GM21528 (cell line): ENCODE results near the gene F2RL2.
A peak's percentile ranks its signal among the peaks of the same experiment; 100 is the strongest.

Experiments
- ATAC-seq: cut with Tn5 transposase; IDR thresholded peaks from one replicate; pipeline ENCODE4 v1.9.1; 2021; ENCODE audit warnings: mild to moderate bottlenecking, moderate library complexity; ENCODE audit not compliant: unreplicated experiment, low FRiP score

F2RL2 gene

GRCh38 chr5:76586531-76586930, 36.7 kb downstream of the F2RL2 start:
- no peak for ATAC-seq

- no peak for ATAC-seq
These were observed 37.4 kb downstream of the F2RL2 start for GRCh38 chr5:76585783-76586217.

DNA sequence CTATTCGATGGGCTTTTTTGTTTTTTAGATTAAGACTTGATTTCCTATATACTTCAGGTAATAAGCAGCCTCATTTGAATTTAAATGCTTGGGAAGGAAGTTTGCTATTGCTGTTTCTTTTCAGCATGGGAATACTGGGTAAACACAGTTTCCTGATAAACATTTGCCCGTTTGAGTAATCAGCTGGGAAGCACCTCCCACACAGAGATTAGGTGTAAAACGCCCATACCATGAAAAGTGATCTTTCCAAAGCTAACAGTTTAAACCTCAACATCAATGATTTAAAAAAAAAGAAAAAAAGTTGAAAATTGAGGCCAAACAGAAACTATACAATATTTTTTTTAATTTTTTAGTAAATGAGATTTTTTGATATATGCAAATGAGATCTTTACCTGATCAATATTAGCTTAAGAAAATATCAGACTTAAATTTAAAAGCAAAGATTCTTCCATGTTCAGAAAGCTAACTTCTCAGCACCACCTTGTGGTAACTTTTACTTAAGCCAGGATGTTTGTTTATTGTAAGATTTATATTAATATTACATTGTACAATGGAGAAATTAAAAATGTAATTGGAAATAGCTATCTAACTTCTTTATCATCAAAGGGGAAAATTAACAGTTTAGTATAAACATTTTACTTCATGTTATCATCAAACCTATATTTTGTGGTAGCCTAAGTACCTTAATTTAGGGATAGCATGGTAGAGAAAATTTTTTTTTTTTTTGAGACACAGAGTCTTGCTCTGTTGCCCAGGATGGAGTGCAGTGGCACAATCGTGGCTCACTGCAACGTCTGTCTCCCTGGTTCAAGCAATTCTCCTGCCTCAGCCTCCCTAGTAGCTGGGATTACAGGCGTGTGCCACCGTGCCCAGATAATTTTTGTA, 39.8 kb downstream of the F2RL2 start:
- ATAC-seq, result no peak

DNA sequence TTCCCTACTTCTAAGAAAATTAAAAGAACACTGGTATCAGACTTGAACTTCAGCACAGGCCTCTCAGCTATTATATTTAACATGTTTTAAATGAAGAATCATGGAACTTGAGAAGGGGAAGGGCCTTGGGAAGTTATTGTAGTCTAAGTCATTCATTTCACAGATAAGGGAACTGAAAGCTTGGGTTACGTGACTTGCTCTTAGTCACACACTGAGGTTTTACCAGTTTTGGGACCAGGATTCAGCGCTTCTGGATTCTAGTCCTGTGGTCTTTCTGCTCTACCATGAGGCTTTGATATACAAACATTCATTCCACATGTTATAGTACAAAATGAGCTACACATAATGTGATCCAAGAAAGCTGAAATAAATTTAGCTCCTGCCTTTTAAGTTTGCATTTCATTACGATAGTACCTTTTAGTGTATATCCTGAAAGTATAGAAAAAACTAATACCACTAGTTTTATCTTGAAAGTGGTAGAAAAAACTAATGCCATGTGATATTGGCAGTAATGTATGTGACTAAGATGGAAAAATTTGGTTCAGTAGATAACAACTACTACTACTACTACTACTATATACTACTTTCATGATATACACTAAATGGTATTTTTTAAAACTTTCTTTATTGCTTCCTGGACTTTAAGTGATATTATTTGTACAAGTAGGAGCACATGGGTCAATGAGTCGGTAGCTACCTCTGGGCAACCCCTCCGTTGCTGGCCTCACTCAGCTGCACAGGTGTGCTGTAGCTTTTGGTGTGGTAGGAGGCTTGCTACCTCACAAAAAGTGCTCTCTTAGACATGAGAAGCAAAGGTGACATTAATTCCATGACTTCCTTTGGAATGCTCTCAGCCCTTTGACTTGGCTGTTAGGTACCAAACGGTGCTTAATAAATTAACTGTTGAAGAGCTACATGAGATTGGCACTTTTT, 40.7 kb downstream of the F2RL2 start:
- ATAC-seq, result peak; percentile 82

- no peak for ATAC-seq
These were observed 42.2 kb downstream of the F2RL2 start for GRCh38 chr5:76580981-76581380.

DNA sequence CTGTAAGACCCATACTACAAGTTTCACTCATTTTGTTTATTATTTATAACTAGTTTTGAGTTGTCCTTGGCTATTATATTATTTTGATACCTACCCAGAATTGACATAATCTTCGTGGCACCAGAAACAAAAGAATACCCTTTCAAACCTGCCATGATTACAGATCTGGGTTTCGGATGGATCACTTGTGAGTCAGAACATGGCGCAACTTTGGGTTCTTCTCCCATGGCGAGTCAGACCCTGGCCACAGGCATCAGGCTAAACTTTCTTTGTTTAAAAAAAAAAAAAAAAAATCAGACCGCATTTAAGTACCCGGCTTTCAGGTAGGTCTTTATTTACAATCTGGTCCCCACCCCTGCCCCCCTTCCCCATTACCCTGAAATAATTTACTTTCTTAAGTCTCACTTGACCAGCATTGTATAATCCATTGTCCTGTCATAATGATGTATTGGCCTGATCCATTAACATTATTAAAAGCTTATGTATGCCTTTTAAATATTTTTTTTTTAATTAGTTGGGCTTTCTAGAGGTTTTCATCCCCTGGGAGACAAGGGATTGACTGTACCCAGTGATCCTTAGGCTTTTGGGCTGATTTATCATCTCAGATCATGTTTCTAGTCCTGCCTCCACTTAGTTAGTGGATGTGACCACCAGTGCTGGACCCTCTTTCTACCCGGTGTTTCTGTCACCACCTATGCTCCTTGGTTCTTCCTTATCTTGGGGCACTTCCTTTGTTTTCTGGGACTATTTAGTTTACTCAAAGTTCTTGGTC, 43.9 kb downstream of the F2RL2 start:
- ATAC-seq, result no peak

DNA sequence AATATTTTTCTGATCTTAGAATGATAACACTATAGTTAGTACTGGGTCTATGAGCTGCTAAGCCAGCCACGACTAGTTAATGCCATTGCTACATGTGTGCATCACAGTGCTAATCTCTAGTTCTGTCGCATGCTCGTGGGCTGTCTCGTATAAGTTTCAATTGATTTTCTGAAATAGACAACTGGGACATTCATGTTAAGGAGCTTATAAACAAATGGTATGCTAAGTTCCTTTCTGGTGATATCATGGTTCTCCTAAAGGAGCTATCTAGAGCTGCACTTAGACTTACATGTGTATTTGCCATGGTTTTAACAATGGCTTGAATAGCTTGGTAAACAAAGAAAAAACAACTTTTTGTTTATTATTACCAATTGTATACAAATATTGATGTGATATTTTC, 46.2 kb downstream of the F2RL2 start:
- ATAC-seq, result no peak

DNA sequence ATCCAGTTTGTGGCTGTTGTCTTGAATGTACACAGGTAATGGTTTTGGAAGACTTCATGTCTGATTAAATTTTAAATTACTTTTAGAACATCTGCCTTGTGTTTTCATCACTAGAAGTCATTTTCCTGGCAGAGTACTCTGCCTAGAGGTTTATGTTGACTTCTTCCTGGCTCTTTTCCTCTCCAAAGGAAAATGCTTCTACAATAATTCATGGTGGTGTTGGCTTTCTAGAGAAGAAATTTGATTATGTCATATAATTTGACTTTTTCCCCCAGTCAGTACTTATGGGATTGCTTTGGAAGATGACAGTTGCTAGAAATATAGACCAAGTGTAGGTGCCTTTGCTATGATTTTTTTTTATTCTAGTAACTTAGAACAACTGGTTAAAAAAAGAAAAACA, 46.8 kb downstream of the F2RL2 start:
- no peak for ATAC-seq

- ATAC-seq, result no peak
These were observed 51.6 kb downstream of the F2RL2 start for GRCh38 chr5:76571559-76571958.

- ATAC-seq, result no peak
These were observed 53.0 kb downstream of the F2RL2 start for GRCh38 chr5:76570153-76570552.
